SJSA1 (cell line): ENCODE measurements around the gene NPC1L1. TPM values are rescaled to one million over a fixed set of nuclear protein-coding genes. Genes with fewer than 3 reads are reported as not detected.

ENCODE experiments used
- DNase-seq, 2 experiments: peaks; one replicate each; pipeline ENCODE4 v3.0.0-alpha.2; 2015 to 2020; ENCODE audit warnings: low spot score in 2 of 2, low read depth in 1 of 2
- H3K27ac ChIP-seq: fragments of 250-450 bp; sonication (Bioruptor Pico); 2 replicates; pipeline ENCODE4 v1.5.1; 2020; ENCODE audit warnings: mild to moderate bottlenecking, moderate library complexity
- H3K27me3 ChIP-seq: fragments of 250-450 bp; sonication (Bioruptor Pico); replicated peaks from 2 replicates; pipeline ENCODE4 v1.5.1; 2020; ENCODE audit warnings: mild to moderate bottlenecking, moderate library complexity
- H3K36me3 ChIP-seq: fragments of 250-450 bp; sonication (Bioruptor Pico); 2 replicates; pipeline ENCODE4 v1.5.1; 2020; ENCODE audit warnings: mild to moderate bottlenecking
- H3K4me1 ChIP-seq: fragments of 250-450 bp; sonication (Bioruptor Pico); replicated peaks from 2 replicates; pipeline ENCODE4 v1.6.1; 2021; ENCODE audit warnings: mild to moderate bottlenecking
- H3K4me3 ChIP-seq: fragments of 250-450 bp; sonication (Bioruptor Pico); 2 replicates; pipeline ENCODE4 v1.5.1; 2020; ENCODE audit warnings: mild to moderate bottlenecking
- H3K9me3 ChIP-seq: fragments of 250-450 bp; sonication (Bioruptor Pico); replicated peaks from 2 replicates; pipeline ENCODE4 v1.5.1; 2020; ENCODE audit warnings: mild to moderate bottlenecking
- total RNA-seq: library from RNA; depleted of rRNA; stranded (reverse); fragments of >200 nt; shearing (Covaris generic); gene quantifications from 2 replicates; pipeline ENCODE4 v1.2.3, GENCODE V29; 2014; rRNA removed

NPC1L1 gene, protein sequence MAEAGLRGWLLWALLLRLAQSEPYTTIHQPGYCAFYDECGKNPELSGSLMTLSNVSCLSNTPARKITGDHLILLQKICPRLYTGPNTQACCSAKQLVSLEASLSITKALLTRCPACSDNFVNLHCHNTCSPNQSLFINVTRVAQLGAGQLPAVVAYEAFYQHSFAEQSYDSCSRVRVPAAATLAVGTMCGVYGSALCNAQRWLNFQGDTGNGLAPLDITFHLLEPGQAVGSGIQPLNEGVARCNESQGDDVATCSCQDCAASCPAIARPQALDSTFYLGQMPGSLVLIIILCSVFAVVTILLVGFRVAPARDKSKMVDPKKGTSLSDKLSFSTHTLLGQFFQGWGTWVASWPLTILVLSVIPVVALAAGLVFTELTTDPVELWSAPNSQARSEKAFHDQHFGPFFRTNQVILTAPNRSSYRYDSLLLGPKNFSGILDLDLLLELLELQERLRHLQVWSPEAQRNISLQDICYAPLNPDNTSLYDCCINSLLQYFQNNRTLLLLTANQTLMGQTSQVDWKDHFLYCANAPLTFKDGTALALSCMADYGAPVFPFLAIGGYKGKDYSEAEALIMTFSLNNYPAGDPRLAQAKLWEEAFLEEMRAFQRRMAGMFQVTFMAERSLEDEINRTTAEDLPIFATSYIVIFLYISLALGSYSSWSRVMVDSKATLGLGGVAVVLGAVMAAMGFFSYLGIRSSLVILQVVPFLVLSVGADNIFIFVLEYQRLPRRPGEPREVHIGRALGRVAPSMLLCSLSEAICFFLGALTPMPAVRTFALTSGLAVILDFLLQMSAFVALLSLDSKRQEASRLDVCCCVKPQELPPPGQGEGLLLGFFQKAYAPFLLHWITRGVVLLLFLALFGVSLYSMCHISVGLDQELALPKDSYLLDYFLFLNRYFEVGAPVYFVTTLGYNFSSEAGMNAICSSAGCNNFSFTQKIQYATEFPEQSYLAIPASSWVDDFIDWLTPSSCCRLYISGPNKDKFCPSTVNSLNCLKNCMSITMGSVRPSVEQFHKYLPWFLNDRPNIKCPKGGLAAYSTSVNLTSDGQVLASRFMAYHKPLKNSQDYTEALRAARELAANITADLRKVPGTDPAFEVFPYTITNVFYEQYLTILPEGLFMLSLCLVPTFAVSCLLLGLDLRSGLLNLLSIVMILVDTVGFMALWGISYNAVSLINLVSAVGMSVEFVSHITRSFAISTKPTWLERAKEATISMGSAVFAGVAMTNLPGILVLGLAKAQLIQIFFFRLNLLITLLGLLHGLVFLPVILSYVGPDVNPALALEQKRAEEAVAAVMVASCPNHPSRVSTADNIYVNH (N-terminal part only)
- total RNA-seq = not detected in 2 replicates

DNA sequence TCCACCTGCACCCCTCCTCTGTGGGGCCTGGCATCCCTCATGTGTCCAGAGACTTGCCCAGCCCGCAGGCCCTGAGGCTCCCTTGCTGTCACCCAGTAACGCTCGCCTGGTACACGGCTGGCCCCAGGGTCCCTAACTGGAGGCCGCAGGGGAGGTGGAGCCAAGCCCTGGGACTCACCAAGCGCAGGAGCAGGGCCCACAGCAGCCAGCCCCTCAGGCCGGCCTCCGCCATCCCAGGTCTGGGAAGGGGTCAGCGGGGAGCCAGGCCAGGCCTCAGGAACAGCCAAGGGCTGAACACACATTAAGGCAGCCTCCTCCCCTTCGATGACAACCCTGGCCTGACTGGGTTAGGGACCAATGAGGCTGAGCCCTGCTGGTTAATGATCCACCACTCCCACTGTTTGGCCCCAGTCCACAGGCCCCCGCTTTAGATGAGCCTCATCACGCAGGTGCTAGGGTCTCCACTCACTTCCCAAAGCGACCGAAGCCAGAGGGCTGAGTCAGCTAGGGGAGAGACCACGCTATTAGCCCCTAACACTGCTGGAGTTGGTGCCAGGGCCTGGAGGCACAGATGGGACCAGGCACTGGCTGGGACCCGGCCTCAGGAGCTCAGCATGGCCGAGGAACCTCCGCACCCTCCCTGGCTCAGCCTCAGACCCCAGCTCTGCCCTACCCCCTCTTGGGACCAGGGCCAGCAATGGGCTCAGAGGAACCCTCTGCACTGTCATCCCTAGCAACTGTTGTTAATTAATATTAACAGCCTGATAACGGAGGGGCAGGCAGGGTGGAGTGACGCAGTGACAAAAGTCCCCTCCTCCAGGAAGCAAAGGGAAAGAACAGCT is at the start of gene NPC1L1:
NPC1L1 (minus strand) TSS at position 303 of the 842 bp plus-strand sequence; CDS start at position 232, 71 bp downstream.
- Histone ChIP-seq H3K4me3 (no peak within 1 kb of the TSS), H3K27me3 (no peaks in the 10 kb centered on the region; the same call in 1 of the 2 replicates), H3K27ac (no peak within 1 kb of the TSS), H3K36me3 (no peaks in the 10 kb centered on the region), H3K9me3 (no peaks in the 10 kb centered on the region), H3K4me1 (no peaks in the 10 kb centered on the region)
- no peak for DNase-seq

DNA sequence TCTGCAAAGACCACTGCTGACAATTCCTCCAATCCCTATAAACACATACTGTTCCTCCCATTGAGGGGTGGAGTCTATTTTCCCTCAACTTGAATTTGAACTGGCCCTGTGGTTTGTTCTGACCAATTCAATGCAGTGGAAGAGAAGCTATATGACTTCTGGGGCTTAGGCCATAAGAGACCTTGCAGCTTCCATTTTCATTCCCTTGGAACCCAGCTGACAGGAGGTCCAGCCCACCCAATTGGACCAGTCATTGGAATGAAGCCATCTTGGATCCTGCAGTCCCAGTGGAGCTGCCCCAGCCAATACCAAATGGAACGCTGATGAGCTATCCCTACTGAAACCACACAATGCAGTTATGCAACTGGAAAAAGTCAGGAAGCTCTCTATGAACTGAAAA is 49.8 kb upstream of the NPC1L1 start:
- Histone ChIP-seq H3K4me3 (no peak overlapping the region), H3K4me1 (no peaks in the 10 kb centered on the region), H3K27ac (no peak overlapping the region), H3K9me3 (no peaks in the 10 kb centered on the region), H3K27me3 (no peaks in the 10 kb centered on the region), H3K36me3 (no peaks in the 10 kb centered on the region)
- no peak for DNase-seq

DNA sequence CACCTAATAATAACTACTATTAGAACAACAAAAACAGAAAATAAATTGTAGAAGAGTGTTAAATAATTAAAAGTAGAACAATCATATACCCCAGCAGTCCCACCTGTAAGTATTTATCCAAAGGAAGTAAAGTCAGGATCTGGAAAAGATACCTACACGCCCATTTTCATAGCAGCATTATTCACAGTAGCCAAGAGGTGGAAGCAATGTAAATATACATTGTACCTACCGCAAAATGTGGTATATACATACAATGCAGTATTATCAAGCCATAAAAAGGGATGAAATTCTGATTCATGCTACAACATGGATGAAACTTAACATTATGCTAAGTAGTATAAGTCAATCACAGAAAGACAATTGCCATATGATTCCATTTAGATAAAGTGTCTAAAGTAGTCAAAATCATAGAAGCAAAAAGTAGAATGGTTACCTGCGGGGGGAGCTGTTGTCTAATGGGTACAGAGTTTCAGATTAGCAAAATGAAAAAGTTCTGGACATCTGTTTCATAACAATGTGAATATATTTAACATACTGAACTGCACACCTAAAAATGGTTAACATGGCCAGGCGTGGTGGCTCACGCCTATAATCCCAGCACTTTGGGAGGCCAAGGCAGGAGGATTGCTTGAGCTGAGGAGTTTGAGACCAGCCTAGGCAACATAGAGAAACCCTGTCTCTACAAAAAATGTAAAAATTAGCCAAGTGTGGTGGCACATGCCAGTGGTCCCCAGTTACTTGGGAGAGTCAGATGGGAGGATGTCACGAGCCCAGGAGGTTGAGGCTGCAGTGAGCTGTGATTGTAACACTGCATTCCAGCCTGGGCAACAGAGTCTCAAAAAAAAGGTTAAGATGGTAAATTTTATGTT is 46.9 kb upstream of the NPC1L1 start:
- no peak overlapping the region for H3K27ac ChIP-seq
- no peak overlapping the region for H3K4me3 ChIP-seq
- no peaks in the 10 kb centered on the region for H3K9me3 ChIP-seq
- DNase-seq = peak in 1 of 2 experiments; percentile 62
- no peaks in the 10 kb centered on the region for H3K27me3 ChIP-seq
- no peaks in the 10 kb centered on the region for H3K36me3 ChIP-seq
- H3K4me1 ChIP-seq = peaks cover 1% of the 10 kb centered on the region

DNA sequence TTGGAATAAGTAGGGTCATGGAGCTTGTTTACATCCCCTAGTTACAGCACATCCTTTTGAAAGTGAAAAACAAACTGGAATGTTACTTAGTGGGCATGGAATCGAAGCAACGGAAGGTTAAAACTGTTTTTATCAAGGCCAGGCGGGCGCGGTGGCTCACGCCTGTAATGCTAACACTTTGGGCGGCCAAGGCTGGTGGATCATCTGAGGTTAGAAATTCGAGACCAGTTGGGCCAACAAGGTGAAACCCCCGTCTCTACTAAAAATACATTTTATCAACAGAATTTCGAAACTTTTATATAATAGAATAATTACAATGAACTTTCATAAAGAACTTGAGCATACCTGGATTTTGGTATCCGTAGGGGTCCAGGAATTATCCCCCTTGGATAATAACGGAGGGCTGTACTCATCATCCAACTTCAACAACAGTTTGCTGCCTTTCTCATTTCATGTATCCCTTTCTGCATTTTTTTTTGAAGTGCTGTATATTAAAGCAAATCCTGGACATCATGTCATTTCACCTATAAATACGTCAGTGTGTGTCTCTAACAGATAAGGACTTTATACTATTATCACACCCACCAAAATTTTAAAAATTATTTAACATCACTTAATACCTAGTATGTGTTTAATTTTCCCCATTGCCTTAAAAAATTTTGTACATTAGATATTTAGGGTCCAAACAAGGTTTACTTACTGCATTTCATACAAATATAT is 42.2 kb upstream of the NPC1L1 start:
- Histone ChIP-seq H3K4me1 (peaks cover 19% of the 10 kb centered on the region), H3K36me3 (peaks cover 28% of the 10 kb centered on the region), H3K4me3 (peak overlapping the region; percentile 64), H3K9me3 (no peaks in the 10 kb centered on the region), H3K27ac (no peak overlapping the region), H3K27me3 (no peaks in the 10 kb centered on the region)
- DNase-seq = no peak

DNA sequence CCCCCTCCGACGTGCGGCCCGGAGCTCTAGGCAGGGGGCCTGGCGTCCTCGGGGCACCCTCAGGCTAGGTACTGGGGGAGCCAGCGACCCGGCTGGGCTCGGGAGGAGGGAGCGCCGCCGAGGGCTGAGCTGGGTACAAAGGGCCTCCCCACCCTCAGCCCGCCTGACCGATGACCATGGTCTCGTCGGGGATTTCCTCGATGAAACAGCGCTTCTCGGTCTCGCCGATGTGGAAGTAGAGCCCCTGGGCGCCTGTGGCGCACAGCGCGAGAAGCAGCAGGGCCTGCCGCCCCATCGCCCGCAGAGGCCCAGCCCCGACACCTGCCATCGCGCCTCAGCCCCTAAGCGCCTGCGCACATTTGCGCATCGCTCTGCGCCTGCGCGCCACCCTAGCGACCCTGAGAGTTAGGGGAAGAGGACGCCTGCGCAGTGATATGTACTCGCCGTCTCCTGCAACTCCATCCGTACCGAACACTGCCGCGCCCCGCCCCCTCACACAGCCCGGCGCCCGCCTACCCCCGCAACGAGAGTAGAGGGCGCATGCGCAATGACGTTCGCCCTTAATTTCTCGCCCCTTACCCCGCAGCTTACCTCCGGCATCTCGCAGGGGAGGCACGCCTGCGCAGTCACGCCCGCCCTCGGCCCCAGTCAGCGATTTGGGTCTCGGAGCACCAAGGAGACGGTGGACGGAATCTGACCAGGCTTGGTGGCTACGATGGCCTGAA is 40.9 kb upstream of the NPC1L1 start, which contains the start of gene TMED4:
TMED4 (minus strand) TSS at position 353 of the 725 bp plus-strand sequence; CDS start at position 328, 25 bp downstream.
- H3K4me1 ChIP-seq = peaks cover 19% of the 10 kb centered on the region
- H3K4me3 ChIP-seq = peak within 1 kb of the TSS; percentile 64
- no peaks in the 10 kb centered on the region for H3K9me3 ChIP-seq
- H3K27me3 ChIP-seq = no peaks in the 10 kb centered on the region
- H3K27ac ChIP-seq = peak within 1 kb of the TSS; percentile 46
- H3K36me3 ChIP-seq = peaks cover 35% of the 10 kb centered on the region
- peak; percentile 97 to 100 for DNase-seq

DNA sequence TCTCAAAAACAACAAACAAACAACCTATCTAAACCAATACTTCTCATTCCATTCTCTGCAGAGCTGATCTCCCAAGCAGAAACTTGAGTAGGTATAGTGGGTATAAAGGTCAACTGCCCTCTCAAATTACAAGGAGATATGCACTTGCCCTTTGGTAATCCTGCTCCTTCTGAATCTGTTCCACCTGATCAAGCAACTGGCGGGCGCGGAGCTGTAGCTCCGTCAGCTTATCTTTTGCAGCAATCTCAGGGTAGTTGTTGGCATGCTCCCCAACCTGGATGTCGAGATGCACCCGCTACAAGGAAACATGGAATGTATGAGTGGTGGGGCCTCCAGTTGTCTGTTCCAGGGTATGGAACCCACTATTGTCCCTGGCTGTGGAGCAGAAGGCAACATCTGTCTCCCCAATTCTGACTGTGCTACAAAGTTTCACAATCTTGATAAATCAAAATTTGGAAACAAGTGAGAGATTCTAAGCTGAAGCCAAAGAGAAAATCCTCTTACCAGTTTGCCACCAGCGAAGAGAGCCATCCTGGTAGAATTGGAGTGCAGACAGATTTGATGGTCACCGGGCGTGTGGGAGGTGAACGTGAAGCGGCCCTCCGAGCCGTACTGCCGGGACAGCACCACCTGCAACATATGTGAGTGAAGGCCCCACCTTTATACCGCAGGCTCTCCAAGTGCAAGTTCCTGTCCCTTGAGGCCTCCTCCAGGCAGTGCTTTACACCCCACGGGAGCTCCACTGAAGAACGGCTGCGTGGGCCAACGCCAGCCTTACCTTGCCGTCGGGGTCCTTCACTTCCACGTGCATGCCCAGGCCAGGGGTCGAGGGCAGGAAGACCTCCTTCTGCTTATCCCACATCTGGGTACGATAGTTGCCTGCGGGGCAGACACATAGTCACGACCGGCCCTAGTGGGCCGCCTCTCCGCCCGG is 40.1 kb upstream of the NPC1L1 start:
- peaks cover 37% of the 10 kb centered on the region for H3K36me3 ChIP-seq
- H3K9me3 ChIP-seq = no peaks in the 10 kb centered on the region
- no peak overlapping the region for H3K27ac ChIP-seq
- no peak for DNase-seq
- H3K27me3 ChIP-seq = no peaks in the 10 kb centered on the region
- H3K4me1 ChIP-seq = peaks cover 19% of the 10 kb centered on the region
- H3K4me3 ChIP-seq = peak overlapping the region; percentile 64

DNA sequence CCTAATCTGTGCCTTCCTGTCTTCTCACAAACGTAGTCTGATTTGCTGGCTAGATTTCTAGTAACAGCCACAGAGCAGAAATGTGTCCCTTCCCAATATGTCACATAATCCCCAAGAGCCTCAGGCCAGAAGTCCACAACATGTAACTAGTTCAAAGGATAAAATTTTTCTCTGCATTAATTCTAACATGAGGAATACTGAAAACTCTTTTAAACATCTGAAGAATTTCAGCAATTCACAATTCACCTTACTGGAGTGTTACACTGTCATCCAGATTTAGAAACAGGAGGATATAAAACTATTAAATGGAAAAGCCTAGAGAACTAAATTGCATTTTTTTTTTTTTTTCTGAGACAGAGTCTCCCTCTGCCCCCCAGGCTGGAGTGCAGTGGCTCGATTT is 35.1 kb upstream of the NPC1L1 start:
- peaks cover 72% of the 10 kb centered on the region for H3K36me3 ChIP-seq
- no peak overlapping the region for H3K27ac ChIP-seq
- no peaks in the 10 kb centered on the region for H3K27me3 ChIP-seq
- no peak overlapping the region for H3K4me3 ChIP-seq
- no peak for DNase-seq
- H3K4me1 ChIP-seq = peaks cover 23% of the 10 kb centered on the region
- H3K9me3 ChIP-seq = no peaks in the 10 kb centered on the region

DNA sequence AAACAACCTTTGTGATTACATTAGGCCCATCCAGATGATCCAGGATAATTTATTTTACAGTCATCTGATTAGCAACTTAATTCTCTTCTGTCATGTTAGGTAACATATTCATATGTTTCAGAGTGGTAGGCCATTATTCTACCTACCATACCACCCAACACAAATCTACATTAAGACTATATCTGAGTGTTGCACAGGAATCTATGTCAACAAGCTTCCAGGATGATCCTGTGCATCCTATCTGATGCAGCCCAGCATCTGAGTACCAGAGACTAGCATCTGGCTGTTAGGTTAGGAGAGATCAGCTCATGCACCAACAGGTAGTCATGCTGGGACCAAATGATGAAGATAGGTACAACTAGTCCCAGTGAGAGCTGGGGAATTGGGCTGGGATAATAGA is 33.9 kb upstream of the NPC1L1 start:
- H3K36me3 ChIP-seq = peaks cover 74% of the 10 kb centered on the region
- H3K4me1 ChIP-seq = peaks cover 17% of the 10 kb centered on the region
- H3K9me3 ChIP-seq = no peaks in the 10 kb centered on the region
- DNase-seq = no peak
- H3K27ac ChIP-seq = no peak overlapping the region
- no peak overlapping the region for H3K4me3 ChIP-seq
- H3K27me3 ChIP-seq = no peaks in the 10 kb centered on the region

DNA sequence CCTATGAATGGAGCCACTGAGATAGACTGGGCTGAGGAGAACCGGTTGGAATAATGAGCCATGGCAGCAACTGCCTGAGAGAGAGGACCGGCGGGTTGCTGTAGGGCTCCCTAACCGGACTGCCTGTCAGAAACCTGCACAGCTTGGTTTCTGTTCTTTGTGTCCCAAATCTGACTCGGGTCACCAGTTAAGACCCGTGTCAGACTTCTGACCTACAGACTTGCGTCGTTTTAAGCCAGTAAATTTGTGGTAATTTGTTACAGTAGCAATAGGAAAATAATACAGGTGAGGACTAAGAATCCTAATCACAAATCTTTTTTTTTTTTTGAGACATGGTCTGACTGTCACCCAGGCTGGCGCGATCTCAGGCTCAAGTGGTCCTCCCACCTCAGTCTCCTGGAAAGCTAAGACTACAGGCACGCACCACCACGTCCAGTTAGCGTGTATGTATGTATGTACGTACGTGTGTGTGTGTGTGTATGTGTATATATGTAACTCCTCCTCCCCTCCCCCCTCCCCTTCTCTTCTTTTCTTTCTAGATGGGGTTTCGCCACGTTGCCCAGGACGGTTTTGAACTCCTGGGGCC is 33.2 kb upstream of the NPC1L1 start:
- H3K27ac ChIP-seq = peak overlapping the region; percentile 60
- peak overlapping the region; percentile 80 for H3K4me3 ChIP-seq
- no peaks in the 10 kb centered on the region for H3K9me3 ChIP-seq
- peaks cover 17% of the 10 kb centered on the region for H3K4me1 ChIP-seq
- no peak for DNase-seq
- no peaks in the 10 kb centered on the region for H3K27me3 ChIP-seq
- peaks cover 74% of the 10 kb centered on the region for H3K36me3 ChIP-seq
